ENCODE data around the gene DPAGT1.

DNA sequence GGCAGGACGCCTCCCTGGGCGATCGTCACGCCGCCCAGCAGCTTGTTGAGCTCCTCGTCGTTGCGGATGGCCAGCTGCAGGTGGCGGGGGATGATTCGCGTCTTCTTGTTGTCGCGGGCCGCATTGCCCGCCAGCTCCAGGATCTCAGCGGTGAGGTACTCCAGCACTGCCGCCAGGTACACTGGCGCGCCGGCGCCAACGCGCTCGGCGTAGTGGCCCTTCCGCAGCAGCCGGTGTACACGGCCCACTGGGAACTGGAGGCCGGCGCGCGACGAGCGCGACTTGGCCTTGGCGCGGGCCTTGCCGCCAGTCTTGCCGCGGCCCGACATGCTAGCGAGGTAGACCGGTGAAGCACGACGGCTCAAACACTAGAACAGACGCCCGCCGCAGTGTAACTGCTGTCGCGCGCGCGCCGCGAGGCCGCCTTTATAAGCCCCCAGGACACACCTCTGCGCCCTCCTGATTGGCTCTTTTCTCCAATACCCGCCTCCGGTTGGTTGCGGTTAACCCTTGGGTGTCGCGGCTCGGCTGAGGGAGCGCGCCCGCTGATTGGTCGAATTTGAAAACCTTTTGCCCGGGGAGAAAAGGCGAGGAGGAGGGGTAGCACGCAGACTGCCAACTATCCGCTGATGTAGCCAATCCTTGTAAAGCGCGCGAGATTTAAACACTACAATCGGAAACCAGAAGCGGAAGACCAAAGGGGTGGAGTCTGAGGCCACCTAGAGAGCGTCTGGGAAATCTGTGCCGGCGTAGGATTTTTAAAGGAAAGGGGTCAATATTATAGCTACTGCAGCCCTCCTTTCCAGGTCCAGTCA lies 6.4 kb downstream of the DPAGT1 start:
- TF ChIP-seq ZNF384 (IDR thresholded peaks at IDR 0.05) (no peak), LEF1 (IDR thresholded peaks at IDR 0.05; ENCODE audit: borderline replicate concordance) (peak; percentile 37; the same call in 1 of the 2 replicates), HDGF (IDR thresholded peaks at IDR 0.05; ENCODE audit: borderline replicate concordance) (no peak), L3MBTL2 (conservative IDR thresholded peaks at IDR 0.05) (no peak; the same call in 1 of the 2 replicates), ELF4 (IDR thresholded peaks at IDR 0.05) (peak; percentile 93), NFRKB (IDR thresholded peaks at IDR 0.05) (no peak), ARNT (IDR thresholded peaks at IDR 0.05) (peak; percentile 60; the same call in 1 of the 2 replicates)
